HepG2 (cell line): ENCODE data around the gene CHDH. TPM values are rescaled to one million over a fixed set of nuclear protein-coding genes. Genes with fewer than 3 reads are reported as not detected.

Experiments used
- AHR ChIP-seq: IDR thresholded peaks from 2 replicates; pipeline ENCODE4 v1.6.1; 2018; ENCODE audit warnings: missing genetic modification reagents, missing compliant biosample characterization
- GABPB1 ChIP-seq: IDR thresholded peaks from 2 replicates; pipeline ENCODE4 v1.6.1; 2016; ENCODE audit warnings: mild to moderate bottlenecking, missing genetic modification reagents, moderate library complexity, missing compliant biosample characterization
- JUND ChIP-seq: sonication (generic); formaldehyde crosslinking; IDR thresholded peaks from 2 replicates; pipeline ENCODE4 v1.8.0; 2022; ENCODE audit warnings: mild to moderate bottlenecking, missing genetic modification reagents
- KLF6 ChIP-seq: IDR thresholded peaks from 2 replicates; pipeline ENCODE4 v1.8.0; 2016; ENCODE audit warnings: missing biosample characterization, missing genetic modification reagents
- NRL ChIP-seq: sonication (generic); formaldehyde crosslinking; IDR thresholded peaks from 2 replicates; pipeline ENCODE4 v1.5.0; 2020; ENCODE audit warnings: missing genetic modification reagents, mild to moderate bottlenecking, moderate library complexity, borderline replicate concordance
- POLR2AphosphoS5 ChIP-seq: IDR thresholded peaks from 2 replicates; pipeline ENCODE4 v1.6.1; 2012; ENCODE audit warnings: low read depth, low read length
- RBM22 ChIP-seq: fragments of 200-400 bp; formaldehyde crosslinking; optimal IDR thresholded peaks from 2 replicates; pipeline ENCODE3; 2017; ENCODE audit warnings: mild to moderate bottlenecking, low read length, moderate library complexity
- SAFB2 ChIP-seq: sonication (generic); formaldehyde crosslinking; IDR thresholded peaks from 2 replicates; pipeline ENCODE4 v1.5.1; 2020; ENCODE audit warnings: missing genetic modification reagents, low read depth, mild to moderate bottlenecking, borderline replicate concordance
- SRSF1 ChIP-seq: fragments of 200-400 bp; formaldehyde crosslinking; optimal IDR thresholded peaks from 2 replicates; pipeline ENCODE3; 2017; ENCODE audit warnings: mild to moderate bottlenecking, low read depth, low read length, moderate library complexity
- ZFY ChIP-seq: sonication (generic); formaldehyde crosslinking; IDR thresholded peaks from 2 replicates; pipeline ENCODE4 v1.4.0; 2020; ENCODE audit warnings: missing genetic modification reagents
- ZNF234 ChIP-seq: sonication (generic); formaldehyde crosslinking; conservative IDR thresholded peaks from 2 replicates; pipeline ENCODE4 v1.5.1; 2020; ENCODE audit warnings: mild to moderate bottlenecking, missing genetic modification reagents
- ZNF768 ChIP-seq: sonication (generic); formaldehyde crosslinking; IDR thresholded peaks from 2 replicates; pipeline ENCODE4 v1.4.0; 2020; ENCODE audit warnings: missing genetic modification reagents
- ZNF776 ChIP-seq: sonication (generic); formaldehyde crosslinking; IDR thresholded peaks from 2 replicates; pipeline ENCODE4 v1.4.0; 2020; ENCODE audit warnings: mild to moderate bottlenecking, missing genetic modification reagents
- polyA plus RNA-seq, 8 experiments: library from polyadenylated mRNA; depleted of rRNA in 3 of 8; stranded (reverse) in 7 of 8; unstranded in 1 of 8; fragments of >200 nt; fragmentation: Illumina TruSeq in 4 of 8; extraction: Trizol in 4 of 8; gene quantifications; 2 replicates each; pipeline versions ENCODE4 v1.2.1 to v1.2.3, GENCODE V29; 2011 to 2016; ENCODE audit warnings: low read depth in 4 of 8, missing spikeins in 1 of 8, mixed read lengths in 1 of 8; ENCODE audit not compliant: insufficient read depth in 1 of 8
- total RNA-seq, 5 experiments: library from RNA; depleted of rRNA; stranded (reverse); fragments of >200 nt; fragmentation: Illumina TruSeq; extraction: Trizol; gene quantifications; 2 replicates each; pipeline ENCODE4 v1.2.3, GENCODE V29; 2016; ENCODE audit warnings: low read depth in 1 of 5
- TF ChIP-seq, protein P1 (sequence below): sonication (generic); formaldehyde crosslinking; IDR thresholded peaks from 2 replicates; pipeline ENCODE4 v1.5.0; 2020; ENCODE audit warnings: mild to moderate bottlenecking, missing genetic modification reagents, borderline replicate concordance
- TF ChIP-seq, protein P2 (sequence below): sonication (generic); formaldehyde crosslinking; IDR thresholded peaks from 2 replicates; pipeline ENCODE4 v1.8.0; 2022; ENCODE audit warnings: missing genetic modification reagents, low read depth, mild to moderate bottlenecking, borderline replicate concordance
- TF ChIP-seq, protein P3 (sequence below): sonication (generic); formaldehyde crosslinking; IDR thresholded peaks from 2 replicates; pipeline ENCODE4 v1.4.0; 2020; ENCODE audit warnings: missing genetic modification reagents, mild to moderate bottlenecking, borderline replicate concordance
- TF ChIP-seq, protein P4 (sequence below): sonication (generic); formaldehyde crosslinking; IDR thresholded peaks from 2 replicates; pipeline ENCODE4 v1.5.1; 2020; ENCODE audit warnings: mild to moderate bottlenecking, moderate library complexity, missing genetic modification reagents
- TF ChIP-seq, protein P5 (sequence below): sonication (generic); formaldehyde crosslinking; IDR thresholded peaks from 2 replicates; pipeline ENCODE4 v1.4.0; 2020; ENCODE audit warnings: missing genetic modification reagents

Gene CHDH
- total and polyA plus RNA-seq, 2 of the 13 experiments (the other 11 are each of a cell fraction or from before 2014, with no cell fraction given): 28.1 to 48.9 TPM

DNA sequence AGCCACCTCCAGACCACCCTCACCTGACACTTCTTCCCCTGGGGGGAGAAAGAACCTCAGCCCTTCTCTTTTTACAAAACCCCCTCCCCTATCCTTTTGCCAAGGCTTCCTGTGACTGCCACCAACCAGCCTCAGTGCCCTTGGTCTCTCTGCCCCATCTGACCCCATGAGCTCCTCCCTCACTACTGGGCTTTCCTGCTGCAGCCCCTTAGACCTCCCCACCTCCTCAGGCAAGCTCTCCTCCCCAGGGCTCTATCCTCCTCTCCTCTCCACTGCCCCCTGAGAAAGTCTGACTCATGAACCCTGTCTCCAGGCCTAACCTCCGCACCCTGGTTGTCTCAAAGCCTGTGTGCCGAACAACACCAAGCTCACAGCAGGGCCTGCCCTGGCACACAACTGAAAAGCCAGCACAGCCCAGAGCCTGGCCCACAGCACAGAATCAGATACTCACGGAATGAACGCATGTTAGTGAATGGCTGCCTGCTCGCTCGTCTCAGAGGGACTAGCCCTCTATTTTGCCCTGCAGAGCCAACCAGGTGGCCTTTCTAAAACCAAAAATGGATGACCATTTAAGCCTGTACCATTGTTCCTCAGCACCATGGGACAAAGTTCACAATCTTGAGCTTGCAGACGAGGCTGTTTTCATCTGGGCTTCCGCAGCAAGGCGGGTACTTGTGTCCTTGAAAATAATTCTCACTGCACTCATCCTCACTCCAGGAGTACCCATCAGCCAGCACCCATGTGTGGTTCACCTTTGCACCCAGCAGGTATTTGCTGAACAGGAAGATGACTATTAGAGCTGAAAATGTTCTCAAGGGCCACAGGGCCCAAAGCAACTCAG, 1.7 kb downstream of the CHDH start (continued):
- TF ChIP-seq RBM22 (peak; percentile 56), KLF6 (CRISPR knock-in tag) (peak; percentile 44; the same call in 1 of the 2 replicates), ZNF768 (CRISPR knock-in tag) (no peak), POLR2AphosphoS5 (peak; percentile 40; the same call in 1 of the 2 replicates), ZFY (CRISPR knock-in tag) (peak; percentile 72), AHR (CRISPR knock-in tag) (no peak), GABPB1 (no peak; the same call in 1 of the 2 replicates), ZNF776 (CRISPR knock-in tag) (no peak), SAFB2 (no peak), ZNF234 (CRISPR knock-in tag) (no peak), SRSF1 (no peak), NRL (CRISPR knock-in tag) (no peak), JUND (no peak)
- TF ChIP-seq, protein P1, sequence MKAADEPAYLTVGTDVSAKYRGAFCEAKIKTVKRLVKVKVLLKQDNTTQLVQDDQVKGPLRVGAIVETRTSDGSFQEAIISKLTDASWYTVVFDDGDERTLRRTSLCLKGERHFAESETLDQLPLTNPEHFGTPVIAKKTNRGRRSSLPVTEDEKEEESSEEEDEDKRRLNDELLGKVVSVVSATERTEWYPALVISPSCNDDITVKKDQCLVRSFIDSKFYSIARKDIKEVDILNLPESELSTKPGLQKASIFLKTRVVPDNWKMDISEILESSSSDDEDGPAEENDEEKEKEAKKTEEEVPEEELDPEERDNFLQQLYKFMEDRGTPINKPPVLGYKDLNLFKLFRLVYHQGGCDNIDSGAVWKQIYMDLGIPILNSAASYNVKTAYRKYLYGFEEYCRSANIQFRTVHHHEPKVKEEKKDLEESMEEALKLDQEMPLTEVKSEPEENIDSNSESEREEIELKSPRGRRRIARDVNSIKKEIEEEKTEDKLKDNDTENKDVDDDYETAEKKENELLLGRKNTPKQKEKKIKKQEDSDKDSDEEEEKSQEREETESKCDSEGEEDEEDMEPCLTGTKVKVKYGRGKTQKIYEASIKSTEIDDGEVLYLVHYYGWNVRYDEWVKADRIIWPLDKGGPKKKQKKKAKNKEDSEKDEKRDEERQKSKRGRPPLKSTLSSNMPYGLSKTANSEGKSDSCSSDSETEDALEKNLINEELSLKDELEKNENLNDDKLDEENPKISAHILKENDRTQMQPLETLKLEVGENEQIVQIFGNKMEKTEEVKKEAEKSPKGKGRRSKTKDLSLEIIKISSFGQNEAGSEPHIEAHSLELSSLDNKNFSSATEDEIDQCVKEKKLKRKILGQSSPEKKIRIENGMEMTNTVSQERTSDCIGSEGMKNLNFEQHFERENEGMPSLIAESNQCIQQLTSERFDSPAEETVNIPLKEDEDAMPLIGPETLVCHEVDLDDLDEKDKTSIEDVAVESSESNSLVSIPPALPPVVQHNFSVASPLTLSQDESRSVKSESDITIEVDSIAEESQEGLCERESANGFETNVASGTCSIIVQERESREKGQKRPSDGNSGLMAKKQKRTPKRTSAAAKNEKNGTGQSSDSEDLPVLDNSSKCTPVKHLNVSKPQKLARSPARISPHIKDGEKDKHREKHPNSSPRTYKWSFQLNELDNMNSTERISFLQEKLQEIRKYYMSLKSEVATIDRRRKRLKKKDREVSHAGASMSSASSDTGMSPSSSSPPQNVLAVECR (CRISPR knock-in tag): peak; percentile 19; the same call in 1 of the 2 replicates
- TF ChIP-seq, protein P2, sequence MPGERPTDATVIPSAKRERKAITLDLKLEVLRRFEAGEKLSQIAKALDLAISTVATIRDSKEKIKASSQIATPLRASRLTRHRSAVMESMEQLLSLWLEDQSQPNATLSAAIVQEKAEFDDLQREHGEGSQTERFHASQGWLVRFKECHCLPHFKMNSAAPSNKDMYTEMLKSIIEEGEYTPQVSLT: no peak
- TF ChIP-seq, protein P3, sequence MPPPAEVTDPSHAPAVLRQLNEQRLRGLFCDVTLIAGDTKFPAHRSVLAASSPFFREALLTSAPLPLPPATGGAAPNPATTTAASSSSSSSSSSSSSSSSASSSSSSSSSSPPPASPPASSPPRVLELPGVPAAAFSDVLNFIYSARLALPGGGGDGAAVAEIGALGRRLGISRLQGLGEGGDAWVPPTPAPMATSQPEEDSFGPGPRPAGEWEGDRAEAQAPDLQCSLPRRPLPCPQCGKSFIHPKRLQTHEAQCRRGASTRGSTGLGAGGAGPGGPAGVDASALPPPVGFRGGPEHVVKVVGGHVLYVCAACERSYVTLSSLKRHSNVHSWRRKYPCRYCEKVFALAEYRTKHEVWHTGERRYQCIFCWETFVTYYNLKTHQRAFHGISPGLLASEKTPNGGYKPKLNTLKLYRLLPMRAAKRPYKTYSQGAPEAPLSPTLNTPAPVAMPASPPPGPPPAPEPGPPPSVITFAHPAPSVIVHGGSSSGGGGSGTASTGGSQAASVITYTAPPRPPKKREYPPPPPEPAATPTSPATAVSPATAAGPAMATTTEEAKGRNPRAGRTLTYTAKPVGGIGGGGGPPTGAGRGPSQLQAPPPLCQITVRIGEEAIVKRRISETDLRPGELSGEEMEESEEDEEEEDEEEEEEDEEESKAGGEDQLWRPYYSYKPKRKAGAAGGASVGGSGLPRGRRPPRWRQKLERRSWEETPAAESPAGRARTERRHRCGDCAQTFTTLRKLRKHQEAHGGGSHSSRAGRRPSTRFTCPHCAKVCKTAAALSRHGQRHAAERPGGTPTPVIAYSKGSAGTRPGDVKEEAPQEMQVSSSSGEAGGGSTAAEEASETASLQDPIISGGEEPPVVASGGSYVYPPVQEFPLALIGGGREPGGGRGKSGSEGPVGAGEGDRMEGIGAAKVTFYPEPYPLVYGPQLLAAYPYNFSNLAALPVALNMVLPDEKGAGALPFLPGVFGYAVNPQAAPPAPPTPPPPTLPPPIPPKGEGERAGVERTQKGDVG (CRISPR knock-in tag): no peak
- TF ChIP-seq, protein P4, sequence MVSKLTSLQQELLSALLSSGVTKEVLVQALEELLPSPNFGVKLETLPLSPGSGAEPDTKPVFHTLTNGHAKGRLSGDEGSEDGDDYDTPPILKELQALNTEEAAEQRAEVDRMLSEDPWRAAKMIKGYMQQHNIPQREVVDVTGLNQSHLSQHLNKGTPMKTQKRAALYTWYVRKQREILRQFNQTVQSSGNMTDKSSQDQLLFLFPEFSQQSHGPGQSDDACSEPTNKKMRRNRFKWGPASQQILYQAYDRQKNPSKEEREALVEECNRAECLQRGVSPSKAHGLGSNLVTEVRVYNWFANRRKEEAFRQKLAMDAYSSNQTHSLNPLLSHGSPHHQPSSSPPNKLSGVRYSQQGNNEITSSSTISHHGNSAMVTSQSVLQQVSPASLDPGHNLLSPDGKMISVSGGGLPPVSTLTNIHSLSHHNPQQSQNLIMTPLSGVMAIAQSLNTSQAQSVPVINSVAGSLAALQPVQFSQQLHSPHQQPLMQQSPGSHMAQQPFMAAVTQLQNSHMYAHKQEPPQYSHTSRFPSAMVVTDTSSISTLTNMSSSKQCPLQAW (CRISPR knock-in tag): no peak
- TF ChIP-seq, protein P5, sequence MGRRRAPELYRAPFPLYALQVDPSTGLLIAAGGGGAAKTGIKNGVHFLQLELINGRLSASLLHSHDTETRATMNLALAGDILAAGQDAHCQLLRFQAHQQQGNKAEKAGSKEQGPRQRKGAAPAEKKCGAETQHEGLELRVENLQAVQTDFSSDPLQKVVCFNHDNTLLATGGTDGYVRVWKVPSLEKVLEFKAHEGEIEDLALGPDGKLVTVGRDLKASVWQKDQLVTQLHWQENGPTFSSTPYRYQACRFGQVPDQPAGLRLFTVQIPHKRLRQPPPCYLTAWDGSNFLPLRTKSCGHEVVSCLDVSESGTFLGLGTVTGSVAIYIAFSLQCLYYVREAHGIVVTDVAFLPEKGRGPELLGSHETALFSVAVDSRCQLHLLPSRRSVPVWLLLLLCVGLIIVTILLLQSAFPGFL (CRISPR knock-in tag): no peak
